DND-41 (cell line): ENCODE data around the gene DOCK4.

Source experiments
- ATAC-seq: fragments of 200-7000 bp; cut with Tn5 transposase; 3 replicates; pipeline ENCODE4 v1.9.1; 2021; ENCODE audit warnings: low read depth; ENCODE audit not compliant: insufficient read depth
- DNase-seq: peaks from one replicate; pipeline ENCODE4 v3.0.0-alpha.2; 2020
- H2AFZ ChIP-seq: 2 replicates; pipeline ENCODE4 v1.6.0; 2012; ENCODE audit warnings: low read depth, low read length
- H3K27ac ChIP-seq: 2 replicates; pipeline ENCODE4 v1.5.1; 2012; ENCODE audit warnings: low read length, inconsistent platforms
- H3K27me3 ChIP-seq: fragments of 200-600 bp; sonication (generic); 2 replicates; pipeline ENCODE4 v1.6.0; 2012; ENCODE audit warnings: low read length, mild to moderate bottlenecking, inconsistent platforms; ENCODE audit not compliant: insufficient read depth, poor library complexity
- H3K36me3 ChIP-seq: 2 replicates; pipeline ENCODE4 v1.5.1; 2012; ENCODE audit warnings: low read length, inconsistent platforms; ENCODE audit not compliant: insufficient read depth
- H3K4me1 ChIP-seq: 2 replicates; pipeline ENCODE4 v1.5.1; 2012; ENCODE audit warnings: mild to moderate bottlenecking, low read length; ENCODE audit not compliant: insufficient read depth
- H3K4me2 ChIP-seq: 2 replicates; pipeline ENCODE4 v1.6.0; 2012; ENCODE audit warnings: mild to moderate bottlenecking, moderate library complexity, low read length, inconsistent platforms; ENCODE audit not compliant: insufficient read depth
- H3K4me3 ChIP-seq, 2 experiments: fragments of 200-600 bp in 1 of 2; shearing (Covaris generic) in 1 of 2; 2 replicates each; pipeline ENCODE4 v1.5.1; 2012 to 2016; ENCODE audit warnings: inconsistent platforms in 2 of 2, low read length in 2 of 2, mild to moderate bottlenecking in 2 of 2, low read depth in 1 of 2, moderate library complexity in 1 of 2
- H3K79me2 ChIP-seq: 2 replicates; pipeline ENCODE4 v1.6.0; 2012; ENCODE audit warnings: low read length, inconsistent platforms; ENCODE audit not compliant: insufficient read depth
- H3K9ac ChIP-seq: 2 replicates; pipeline ENCODE4 v1.6.0; 2012; ENCODE audit warnings: low read depth, mild to moderate bottlenecking, inconsistent platforms, low read length, moderate library complexity
- H3K9me3 ChIP-seq: 2 replicates; pipeline ENCODE4 v1.5.1; 2012; ENCODE audit warnings: low read length, moderate library complexity, mild to moderate bottlenecking, inconsistent platforms; ENCODE audit not compliant: insufficient read depth, severe bottlenecking
- H4K20me1 ChIP-seq: 2 replicates; pipeline ENCODE4 v1.6.0; 2012; ENCODE audit warnings: low read length; ENCODE audit not compliant: insufficient read depth
- EZH2 ChIP-seq: IDR thresholded peaks from 3 replicates; pipeline ENCODE4 v1.6.1; 2012; ENCODE audit warnings: borderline replicate concordance, low read depth, mild to moderate bottlenecking, moderate library complexity, low read length, inconsistent platforms; ENCODE audit not compliant: severe bottlenecking
- TF ChIP-seq, protein P1 (sequence below): IDR thresholded peaks from 2 replicates; pipeline ENCODE4 v1.5.1; 2012; ENCODE audit warnings: borderline replicate concordance, low read length, moderate library complexity, mild to moderate bottlenecking; ENCODE audit not compliant: poor library complexity, severe bottlenecking; ENCODE audit errors: extremely low read depth

Gene DOCK4

DNA sequence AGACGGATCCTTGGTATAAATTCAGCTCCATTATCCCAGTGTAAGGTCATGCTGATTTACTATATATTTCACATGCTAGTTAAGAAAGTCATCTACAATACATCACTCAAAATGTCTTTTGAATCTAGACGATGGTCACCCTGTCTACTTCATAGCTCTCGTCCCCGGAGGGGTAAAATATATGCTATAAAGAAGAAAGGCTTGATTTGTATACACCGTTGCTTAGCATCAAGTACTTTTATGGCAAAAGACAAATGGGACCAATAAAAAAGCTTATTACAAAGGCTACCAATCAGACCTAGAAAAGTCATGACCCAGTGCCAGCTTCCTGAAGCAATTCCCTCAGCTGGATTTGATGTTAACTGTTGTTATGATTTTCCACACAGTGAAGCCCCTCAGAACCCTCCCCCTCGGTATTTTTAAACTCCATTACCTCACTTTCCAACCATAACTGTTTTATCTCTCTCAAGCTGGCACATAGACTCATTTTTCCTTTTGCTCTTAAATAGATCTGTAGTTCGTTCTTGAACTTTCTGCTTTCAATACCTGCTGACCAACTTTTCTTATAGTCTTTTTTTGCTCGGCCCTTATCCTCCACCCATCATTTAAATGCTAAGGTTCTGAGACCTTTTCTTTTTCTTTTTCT, 104.9 kb downstream of the DOCK4 start:
- H3K36me3 ChIP-seq, result no peaks in the 10 kb centered on the region
- H3K4me2 ChIP-seq, result no peak overlapping the region
- peaks cover 6% of the 10 kb centered on the region; the same call in 1 of the 2 replicates for H3K4me1 ChIP-seq
- H3K4me3 ChIP-seq, result no peak overlapping the region
- H3K79me2 ChIP-seq, result no peaks in the 10 kb centered on the region
- no peaks in the 10 kb centered on the region for H3K27me3 ChIP-seq
- H3K27ac ChIP-seq, result no peak overlapping the region
- H3K9ac ChIP-seq, result no peak overlapping the region
- H2AFZ ChIP-seq, result no peak overlapping the region
- H4K20me1 ChIP-seq, result no peaks in the 10 kb centered on the region
- no peak for DNase-seq
- ATAC-seq, result no peak
- no peaks in the 10 kb centered on the region for H3K9me3 ChIP-seq
- TF ChIP-seq, protein P1, sequence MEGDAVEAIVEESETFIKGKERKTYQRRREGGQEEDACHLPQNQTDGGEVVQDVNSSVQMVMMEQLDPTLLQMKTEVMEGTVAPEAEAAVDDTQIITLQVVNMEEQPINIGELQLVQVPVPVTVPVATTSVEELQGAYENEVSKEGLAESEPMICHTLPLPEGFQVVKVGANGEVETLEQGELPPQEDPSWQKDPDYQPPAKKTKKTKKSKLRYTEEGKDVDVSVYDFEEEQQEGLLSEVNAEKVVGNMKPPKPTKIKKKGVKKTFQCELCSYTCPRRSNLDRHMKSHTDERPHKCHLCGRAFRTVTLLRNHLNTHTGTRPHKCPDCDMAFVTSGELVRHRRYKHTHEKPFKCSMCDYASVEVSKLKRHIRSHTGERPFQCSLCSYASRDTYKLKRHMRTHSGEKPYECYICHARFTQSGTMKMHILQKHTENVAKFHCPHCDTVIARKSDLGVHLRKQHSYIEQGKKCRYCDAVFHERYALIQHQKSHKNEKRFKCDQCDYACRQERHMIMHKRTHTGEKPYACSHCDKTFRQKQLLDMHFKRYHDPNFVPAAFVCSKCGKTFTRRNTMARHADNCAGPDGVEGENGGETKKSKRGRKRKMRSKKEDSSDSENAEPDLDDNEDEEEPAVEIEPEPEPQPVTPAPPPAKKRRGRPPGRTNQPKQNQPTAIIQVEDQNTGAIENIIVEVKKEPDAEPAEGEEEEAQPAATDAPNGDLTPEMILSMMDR, result no peak
- no peak for TF ChIP-seq EZH2

DNA sequence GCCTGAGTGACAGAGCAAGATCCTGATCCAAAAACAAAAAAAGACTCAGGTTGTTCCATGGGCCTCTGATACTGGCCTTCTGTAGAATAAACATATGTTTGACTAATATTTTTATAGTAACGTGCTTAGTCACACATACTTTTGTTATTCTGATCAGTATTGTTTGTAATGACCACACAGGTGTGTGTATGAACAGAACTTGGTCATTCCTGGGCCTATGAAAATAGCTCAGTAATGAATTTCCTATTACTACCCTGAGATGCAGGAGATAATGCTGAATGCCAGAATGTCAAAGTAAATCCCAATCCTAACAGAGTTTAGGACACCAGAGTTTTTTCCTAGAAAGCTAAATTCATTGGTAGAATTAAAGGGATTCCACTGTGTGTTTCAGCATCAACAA, 108.7 kb downstream of the DOCK4 start:
- Histone ChIP-seq H3K4me1 (no peaks in the 10 kb centered on the region), H3K4me3 (no peak overlapping the region), H2AFZ (no peak overlapping the region), H3K27me3 (no peaks in the 10 kb centered on the region), H4K20me1 (no peaks in the 10 kb centered on the region), H3K36me3 (no peaks in the 10 kb centered on the region), H3K27ac (no peak overlapping the region), H3K9me3 (no peaks in the 10 kb centered on the region), H3K79me2 (no peaks in the 10 kb centered on the region), H3K4me2 (no peak overlapping the region), H3K9ac (no peak overlapping the region)
- DNase-seq, result no peak
- ATAC-seq, result no peak
- TF ChIP-seq, protein P1, result no peak
- TF ChIP-seq EZH2, result no peak

DNA sequence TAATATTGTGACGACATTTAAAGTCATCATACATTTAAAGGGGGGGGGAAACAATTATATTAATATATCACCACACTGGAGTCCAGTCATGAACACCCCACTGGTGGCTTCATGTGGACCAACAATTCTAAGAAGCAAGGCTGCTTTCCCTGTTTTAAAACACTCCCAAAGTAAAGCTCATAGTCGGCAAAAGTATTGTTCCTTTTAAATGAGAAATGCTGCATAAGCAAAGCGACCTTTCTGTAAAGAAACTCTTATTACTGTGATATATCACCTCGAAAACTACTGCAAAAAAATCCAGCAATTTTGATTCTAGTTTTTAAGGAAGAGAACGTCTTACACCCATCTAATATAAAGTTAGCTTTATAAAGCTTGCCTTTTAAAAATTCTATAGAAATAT, 112.8 kb downstream of the DOCK4 start:
- TF ChIP-seq EZH2, result no peak
- TF ChIP-seq, protein P1, result no peak
- H3K79me2 ChIP-seq, result no peaks in the 10 kb centered on the region
- ATAC-seq, result no peak
- no peak overlapping the region for H3K27ac ChIP-seq
- no peak overlapping the region for H3K4me2 ChIP-seq
- no peaks in the 10 kb centered on the region for H3K27me3 ChIP-seq
- no peaks in the 10 kb centered on the region for H4K20me1 ChIP-seq
- H3K9ac ChIP-seq, result no peak overlapping the region
- no peak for DNase-seq
- H2AFZ ChIP-seq, result no peak overlapping the region
- no peak overlapping the region for H3K4me3 ChIP-seq
- no peaks in the 10 kb centered on the region for H3K4me1 ChIP-seq
- H3K9me3 ChIP-seq, result no peaks in the 10 kb centered on the region
- no peaks in the 10 kb centered on the region for H3K36me3 ChIP-seq
